HepG2 (cell line): ENCODE data around the gene GMEB2. TPM values are rescaled to one million over a fixed set of nuclear protein-coding genes. Genes with fewer than 3 reads are reported as not detected.
A peak's percentile ranks its signal among the peaks of the same experiment; 100 is the strongest.

Source experiments
- ATAC-seq: fragments of 200-7000 bp; cut with Tn5 transposase; 3 replicates; pipeline ENCODE4 v1.9.1; 2020; ENCODE audit warnings: mild to moderate bottlenecking, moderate library complexity
- BruUV-seq: library from RNA; stranded (reverse); fragments of 400-500 nt; replicated peaks from 2 replicates; lab custom pipeline; 2021; lab: Mats Ljungman, UMichigan
- CTCF ChIA-PET: fragments of 300-600 bp; formaldehyde crosslinking; extraction: SDS; loops from one replicate; lab custom pipeline; 2021; ENCODE audit warnings: low total read pairs, inconsistent platforms, low intra/inter-chr PET ratio; lab: Yijun Ruan, JAX
- POLR2A ChIA-PET: fragments of 350-600 bp; sonication (Branson Sonifier 250); formaldehyde crosslinking; loops from one replicate; lab custom pipeline; 2020; ENCODE audit warnings: antibody characterized with exemption, inconsistent platforms; lab: Yijun Ruan, JAX
- DNase-seq: peaks from one replicate; pipeline ENCODE4 v3.0.0-alpha.2; 2015; ENCODE audit warnings: low spot score
- FAIRE-seq: peaks from 3 replicates; lab custom pipeline; 2011; peaks lifted over from hg19 to GRCh38; lab: Jason Lieb, UNC
- H2AFZ ChIP-seq: one replicate; pipeline ENCODE4 v1.6.1; 2011; ENCODE audit warnings: low read length, inconsistent platforms
- H3K27ac ChIP-seq: fragments of 300-600 bp; 3 replicates; pipeline ENCODE4 v1.8.0; 2011; ENCODE audit warnings: mixed run types, mild to moderate bottlenecking, mixed read lengths, low read length, inconsistent platforms; ENCODE audit not compliant: insufficient read depth; ENCODE audit errors: extremely low read length
- H3K27me3 ChIP-seq, 2 experiments: fragments of 200-600 bp in 1 of 2; 2 replicates in 1 of 2; 3 replicates in 1 of 2; pipeline versions ENCODE4 v1.6.0 to v1.8.0; 2011; ENCODE audit warnings: low read length in 2 of 2, mild to moderate bottlenecking in 2 of 2, moderate library complexity in 2 of 2, inconsistent platforms in 1 of 2; ENCODE audit not compliant: insufficient read depth in 2 of 2, control insufficient read depth in 1 of 2
- H3K36me3 ChIP-seq, 2 experiments: fragments of 200-600 bp in 1 of 2; replicated peaks in 1 of 2; 2 replicates in 1 of 2; 3 replicates in 1 of 2; pipeline versions ENCODE4 v1.5.1 to v1.8.0; 2011; ENCODE audit warnings: low read length in 2 of 2, inconsistent platforms in 1 of 2; ENCODE audit not compliant: insufficient read depth in 2 of 2, control insufficient read depth in 1 of 2
- H3K4me1 ChIP-seq: 2 replicates; pipeline ENCODE4 v1.5.1; 2012; ENCODE audit warnings: low read length, inconsistent platforms; ENCODE audit not compliant: insufficient read depth
- H3K4me2 ChIP-seq: 2 replicates; pipeline ENCODE4 v1.6.0; 2011; ENCODE audit warnings: low read depth, low read length, inconsistent platforms
- H3K4me3 ChIP-seq, 3 experiments: fragments of 200-600 bp in 1 of 3; sonication (generic), shearing (Covaris generic) in 1 of 3; replicated peaks in 1 of 3; 2 replicates each; pipeline ENCODE4 v1.5.1; 2011 to 2016; ENCODE audit warnings: low read length in 3 of 3, inconsistent platforms in 2 of 3, low read depth in 2 of 3, mild to moderate bottlenecking in 2 of 3, control low read depth in 1 of 3, mixed read lengths in 1 of 3; ENCODE audit not compliant: insufficient read depth in 1 of 3
- H3K79me2 ChIP-seq: one replicate; pipeline ENCODE4 v1.6.1; 2011; ENCODE audit warnings: low read length, inconsistent platforms; ENCODE audit not compliant: insufficient read depth
- H3K9ac ChIP-seq: 2 replicates; pipeline ENCODE4 v1.6.0; 2011; ENCODE audit warnings: mild to moderate bottlenecking, low read depth, low read length, inconsistent platforms; ENCODE audit not compliant: insufficient read depth
- H3K9me3 ChIP-seq: 2 replicates; pipeline ENCODE4 v1.5.1; 2012; ENCODE audit warnings: mild to moderate bottlenecking, low read length
- H4K20me1 ChIP-seq: 2 replicates; pipeline ENCODE4 v1.6.0; 2011; ENCODE audit warnings: inconsistent platforms, mild to moderate bottlenecking, low read length, moderate library complexity; ENCODE audit not compliant: insufficient read depth
- AGO2 ChIP-seq: fragments of 200-400 bp; formaldehyde crosslinking; optimal IDR thresholded peaks from 2 replicates; pipeline ENCODE3; 2017; ENCODE audit warnings: mild to moderate bottlenecking, low read depth, low read length, moderate library complexity
- ASH2L ChIP-seq: fragments of 300-600, 200-600 bp; sonication (generic); IDR thresholded peaks from 2 replicates; pipeline ENCODE4 v1.7.0; 2017; ENCODE audit warnings: low read depth, mild to moderate bottlenecking, moderate library complexity, mixed read lengths, low read length; ENCODE audit not compliant: insufficient read length
- GFI1 ChIP-seq: sonication (generic); formaldehyde crosslinking; IDR thresholded peaks from 2 replicates; pipeline ENCODE4 v1.5.0; 2020; ENCODE audit warnings: missing genetic modification reagents, mild to moderate bottlenecking, borderline replicate concordance
- MATR3 ChIP-seq: sonication (generic); formaldehyde crosslinking; IDR thresholded peaks from 2 replicates; pipeline ENCODE4 v1.4.0; 2020; ENCODE audit warnings: missing genetic modification reagents
- MTA1 ChIP-seq: sonication (generic); formaldehyde crosslinking; IDR thresholded peaks from 2 replicates; pipeline ENCODE4 v1.4.0; 2020; ENCODE audit warnings: missing genetic modification reagents, mild to moderate bottlenecking, borderline replicate concordance
- NCOA1 ChIP-seq: sonication (generic); formaldehyde crosslinking; IDR thresholded peaks from 2 replicates; pipeline ENCODE4 v1.9.0; 2021; ENCODE audit warnings: missing genetic modification reagents
- NPAS2 ChIP-seq: sonication (generic); formaldehyde crosslinking; IDR thresholded peaks from 2 replicates; pipeline ENCODE4 v1.8.0; 2022; ENCODE audit warnings: mild to moderate bottlenecking, missing genetic modification reagents, borderline replicate concordance
- PITX1 ChIP-seq: sonication (generic); formaldehyde crosslinking; IDR thresholded peaks from 2 replicates; pipeline ENCODE4 v1.5.1; 2020; ENCODE audit warnings: mild to moderate bottlenecking, missing genetic modification reagents
- ZBTB42 ChIP-seq: sonication (generic); formaldehyde crosslinking; IDR thresholded peaks from 2 replicates; pipeline ENCODE4 v1.5.0; 2020; ENCODE audit warnings: mild to moderate bottlenecking, missing genetic modification reagents
- ZNF235 ChIP-seq: sonication (generic); formaldehyde crosslinking; IDR thresholded peaks from 2 replicates; pipeline ENCODE4 v1.8.1; 2023; ENCODE audit warnings: mild to moderate bottlenecking, missing genetic modification reagents, borderline replicate concordance
- ZNF280D ChIP-seq: sonication (generic); formaldehyde crosslinking; IDR thresholded peaks from 2 replicates; pipeline ENCODE4 v1.5.1; 2020; ENCODE audit warnings: mild to moderate bottlenecking, missing genetic modification reagents
- ZNF460 ChIP-seq: sonication (generic); formaldehyde crosslinking; IDR thresholded peaks from 2 replicates; pipeline ENCODE4 v1.5.1; 2020; ENCODE audit warnings: missing genetic modification reagents, mild to moderate bottlenecking, borderline replicate concordance
- ZNF768 ChIP-seq: sonication (generic); formaldehyde crosslinking; IDR thresholded peaks from 2 replicates; pipeline ENCODE4 v1.4.0; 2020; ENCODE audit warnings: missing genetic modification reagents
- WGBS: methylation state at CpG from one replicate; pipeline ENCODE4 v1.1.6; 2017; ENCODE audit warnings: low lambda C conversion rate; 5-methylcytosine and 5-hydroxymethylcytosine counted together
- in situ Hi-C: cut with HindIII; loops from 2 replicates; pipeline ENCODE4 v1.10.0; 2017; ENCODE audit warnings: low pct_unique_long_range_greater_than_20kb; ENCODE audit not compliant: extremely low pct_ligation_motif_present
- intact Hi-C: fragments of 100-400 bp; cut with micrococcal nuclease; formaldehyde crosslinking; loops from one replicate; pipeline ENCODE4 v1.10.0; 2022; ENCODE audit not compliant: unreplicated experiment
- polyA plus RNA-seq, 8 experiments: library from polyadenylated mRNA; depleted of rRNA in 3 of 8; stranded (reverse) in 7 of 8; unstranded in 1 of 8; fragments of >200 nt; fragmentation: Illumina TruSeq in 4 of 8; extraction: Trizol in 4 of 8; gene quantifications; 2 replicates each; pipeline versions ENCODE4 v1.2.1 to v1.2.3, GENCODE V29; 2011 to 2016; ENCODE audit warnings: low read depth in 4 of 8, missing spikeins in 1 of 8, mixed read lengths in 1 of 8; ENCODE audit not compliant: insufficient read depth in 1 of 8
- total RNA-seq, 5 experiments: library from RNA; depleted of rRNA; stranded (reverse); fragments of >200 nt; fragmentation: Illumina TruSeq; extraction: Trizol; gene quantifications; 2 replicates each; pipeline ENCODE4 v1.2.3, GENCODE V29; 2016; ENCODE audit warnings: low read depth in 1 of 5

GMEB2 gene
- total and polyA plus RNA-seq, 2 of the 13 experiments (the other 11 are each of a cell fraction or from before 2014, with no cell fraction given): 10.6 to 12.4 TPM

- TF ChIP-seq NCOA1 (CRISPR knock-in tag) (no peak), ZNF280D (CRISPR knock-in tag) (no peak), GFI1 (CRISPR knock-in tag) (no peak), ZNF460 (CRISPR knock-in tag) (no peak), ZBTB42 (CRISPR knock-in tag) (no peak), PITX1 (CRISPR knock-in tag) (no peak)
Observed at GRCh38 chr20:63619505-63619904, 7.4 kb downstream of the GMEB2 start (continued).

GRCh38 chr20:63619086-63619485 lies 7.8 kb downstream of the GMEB2 start:
- 95% methylated on average over 16 of the region's 16 CpGs for WGBS

More at GRCh38 chr20:63619086-63619485, 7.8 kb downstream of the GMEB2 start:
- ChIA-PET CTCF (no interaction called here), POLR2A (interaction anchor here (0.9 kb wide), 1 partner anchor 8 kb away, joined by 4 read pairs; the partner anchor contains the start of gene GMEB2)
- Histone ChIP-seq H3K79me2 (peaks cover 27% of the 10 kb centered on the region), H3K9me3 (peaks cover 8% of the 10 kb centered on the region; the same call in 1 of the 2 replicates), H3K27ac (no peak overlapping the region), H3K9ac (no peak overlapping the region), H3K27me3 (no peaks in the 10 kb centered on the region), H3K4me1 (peaks cover 9% of the 10 kb centered on the region; the same call in 1 of the 2 replicates), H3K4me3 (no peak overlapping the region), H3K36me3 (peaks cover 21 to 50% of the 10 kb centered on the region in 2 experiments), H2AFZ (no peak overlapping the region)
- no TSS peak for BruUV-seq
- ATAC-seq (no peak), DNase-seq (no peak), FAIRE-seq (no peak)
- in situ Hi-C loops: no loop called here
- intact Hi-C loops: no loop called here
- 0 out of 2 replicates have a peak, but pooled peaks have one; percentile 36 for TF ChIP-seq MTA1
- 0 out of 2 replicates have a peak, but pooled peaks have one; percentile 27 for TF ChIP-seq ZNF768 (CRISPR knock-in tag)
- TF ChIP-seq ZNF235 (CRISPR knock-in tag): no peak
- 0 out of 2 replicates have a peak, but pooled peaks have one; percentile 48 for TF ChIP-seq MATR3 (CRISPR knock-in tag)
- 0 out of 2 replicates have a peak, but pooled peaks have one; percentile 11 for TF ChIP-seq NPAS2 (CRISPR knock-in tag)
- peak; percentile 42 for TF ChIP-seq AGO2
- no peak for TF ChIP-seq ASH2L
- TF ChIP-seq, all 625 proteins: peak for 5
- no peaks in the 10 kb centered on the region for H4K20me1 ChIP-seq
- no peak overlapping the region for H3K4me2 ChIP-seq
